Measurements from ENCODE around the gene E4F1.
"Not testable (repeated sequence)": the region's sequence is repeated elsewhere in the genome, so short reads cannot be mapped to it uniquely, and the experiment has no call there.

The E4F1 gene

DNA sequence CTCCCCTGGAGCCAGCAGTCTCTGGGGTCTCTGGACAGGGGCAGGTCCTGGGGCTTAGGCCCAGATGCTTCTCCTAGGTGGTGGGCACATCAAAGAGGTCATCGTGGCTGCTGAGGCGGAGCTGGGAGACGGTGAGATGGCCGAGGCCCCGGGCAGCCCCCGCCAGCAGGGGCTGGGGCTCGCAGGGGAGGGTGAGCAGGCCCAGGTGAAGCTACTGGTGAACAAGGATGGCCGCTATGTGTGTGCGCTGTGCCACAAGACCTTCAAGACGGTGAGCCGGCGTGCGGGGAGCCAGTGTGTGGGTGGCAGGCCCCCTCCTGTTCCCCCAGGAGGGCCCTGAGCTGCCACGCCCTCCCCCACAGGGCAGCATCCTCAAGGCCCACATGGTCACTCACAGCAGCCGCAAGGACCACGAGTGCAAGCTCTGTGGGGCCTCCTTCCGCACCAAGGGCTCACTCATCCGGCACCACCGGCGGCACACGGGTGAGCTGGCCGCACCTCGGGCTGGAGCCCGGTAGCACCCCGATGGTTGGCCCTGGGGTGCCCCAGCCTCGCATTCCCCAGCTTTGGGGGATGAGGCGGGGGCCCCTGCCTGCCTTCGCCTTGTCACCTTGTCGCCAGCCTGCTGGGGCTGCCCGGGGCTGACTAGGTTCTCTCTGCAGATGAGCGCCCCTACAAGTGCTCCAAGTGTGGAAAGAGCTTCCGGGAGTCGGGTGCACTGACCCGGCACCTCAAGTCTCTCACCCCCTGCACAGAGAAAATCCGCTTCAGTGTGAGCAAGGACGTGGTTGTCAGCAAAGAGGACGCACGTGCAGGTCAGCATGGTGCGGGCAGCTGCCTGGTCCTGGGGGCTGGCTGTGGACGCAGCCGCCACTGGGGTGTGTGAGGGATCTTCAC, 9.0 kb downstream of the E4F1 start:
- no peak for DNase-seq

DNA sequence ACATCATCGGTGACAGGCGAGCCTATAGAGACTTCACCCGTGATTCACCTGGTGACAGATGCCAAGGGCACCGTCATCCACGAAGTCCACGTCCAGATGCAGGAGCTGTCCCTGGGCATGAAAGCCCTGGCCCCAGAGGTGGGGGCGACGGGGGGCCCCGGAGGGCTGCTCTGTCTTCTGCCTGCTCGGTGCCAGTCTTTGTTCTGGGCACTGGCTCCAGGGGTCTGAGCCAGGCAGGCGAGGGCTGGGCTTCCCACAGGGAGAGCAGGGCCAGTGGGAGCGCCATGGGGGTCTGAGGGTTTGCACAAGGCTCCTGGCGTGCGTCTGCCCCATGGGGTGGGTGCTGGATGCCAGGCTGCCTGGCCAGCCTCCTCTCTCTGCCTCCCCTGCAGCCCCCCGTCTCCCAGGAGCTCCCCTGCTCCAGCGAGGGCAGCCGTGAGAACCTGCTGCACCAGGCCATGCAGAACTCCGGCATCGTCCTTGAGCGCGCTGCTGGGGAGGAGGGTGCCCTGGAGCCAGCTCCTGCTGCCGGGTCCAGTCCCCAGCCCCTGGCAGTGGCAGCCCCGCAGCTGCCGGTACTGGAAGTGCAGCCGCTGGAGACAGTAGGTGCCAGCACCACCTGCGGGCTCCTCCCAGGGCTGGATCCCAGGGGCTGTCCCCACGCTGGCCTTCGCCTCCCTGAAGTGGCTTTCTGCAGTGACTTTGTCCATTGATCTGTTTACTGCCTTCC, 9.8 kb downstream of the E4F1 start:
- no peak for DNase-seq

DNA sequence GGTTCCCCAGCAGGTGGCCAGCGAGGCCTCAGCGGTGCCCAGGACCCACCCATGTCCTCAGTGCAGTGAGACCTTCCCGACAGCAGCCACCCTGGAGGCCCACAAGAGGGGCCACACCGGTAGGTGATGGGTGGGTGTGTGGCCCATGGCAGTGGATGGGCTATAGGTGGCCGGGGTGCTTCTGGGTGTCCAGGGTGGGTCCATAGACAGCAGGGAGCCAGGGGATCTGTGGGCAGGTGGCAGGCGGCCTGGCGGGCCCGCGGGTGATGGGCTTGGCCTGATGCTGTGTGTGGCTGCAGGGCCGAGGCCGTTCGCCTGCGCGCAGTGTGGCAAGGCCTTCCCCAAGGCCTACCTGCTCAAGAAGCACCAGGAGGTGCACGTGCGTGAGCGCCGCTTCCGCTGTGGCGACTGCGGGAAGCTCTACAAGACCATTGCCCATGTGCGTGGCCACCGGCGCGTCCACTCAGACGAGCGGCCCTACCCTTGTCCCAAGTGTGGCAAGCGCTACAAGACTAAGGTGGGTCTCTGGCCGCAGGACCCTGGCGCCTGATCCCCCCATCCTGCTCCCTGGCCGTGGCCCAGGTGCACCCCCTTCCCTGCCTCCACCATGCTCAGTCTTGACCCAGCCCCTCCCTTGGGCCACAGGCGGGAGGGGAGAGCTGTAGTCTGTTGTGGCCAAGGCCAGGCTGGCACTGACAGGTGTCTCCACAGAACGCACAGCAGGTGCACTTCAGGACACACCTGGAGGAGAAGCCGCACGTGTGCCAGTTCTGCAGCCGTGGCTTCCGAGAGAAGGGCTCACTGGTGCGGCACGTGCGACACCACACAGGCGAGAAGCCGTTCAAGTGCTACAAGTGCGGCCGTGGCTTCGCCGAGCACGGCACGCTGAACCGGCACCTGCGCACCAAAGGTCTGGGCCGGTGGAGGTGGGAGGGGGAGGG, 10.8 kb downstream of the E4F1 start:
- no peak for DNase-seq

DNA sequence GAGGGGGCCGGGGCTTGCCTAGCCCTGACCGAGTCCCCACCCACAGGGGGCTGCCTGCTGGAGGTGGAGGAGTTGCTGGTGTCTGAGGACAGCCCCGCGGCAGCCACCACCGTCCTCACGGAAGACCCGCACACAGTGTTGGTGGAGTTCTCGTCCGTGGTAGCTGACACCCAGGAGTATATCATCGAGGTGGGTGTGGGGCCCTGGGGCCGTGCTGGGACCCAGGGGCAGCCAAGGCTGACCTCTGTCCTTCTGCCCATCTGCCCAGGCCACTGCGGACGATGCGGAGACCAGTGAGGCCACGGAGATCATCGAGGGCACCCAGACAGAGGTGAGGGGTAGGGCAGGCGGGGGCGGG, 11.4 kb downstream of the E4F1 start:
- DNase-seq, result no peak

DNA sequence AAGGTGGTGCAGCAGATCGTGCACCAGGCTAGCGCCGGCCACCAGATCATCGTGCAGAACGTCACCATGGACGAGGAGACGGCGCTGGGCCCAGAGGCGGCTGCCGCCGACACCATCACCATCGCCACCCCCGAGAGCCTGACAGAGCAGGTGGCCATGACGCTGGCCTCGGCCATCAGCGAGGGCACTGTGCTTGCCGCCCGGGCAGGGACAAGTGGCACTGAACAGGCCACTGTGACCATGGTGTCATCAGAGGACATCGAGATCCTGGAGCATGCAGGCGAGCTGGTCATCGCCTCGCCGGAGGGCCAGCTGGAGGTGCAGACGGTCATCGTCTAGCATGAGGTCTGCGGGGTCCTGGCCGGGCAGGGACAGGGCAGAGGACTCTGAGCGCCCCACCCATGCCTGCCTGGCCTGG, 11.9 kb downstream of the E4F1 start:
- no peak for DNase-seq

DNA sequence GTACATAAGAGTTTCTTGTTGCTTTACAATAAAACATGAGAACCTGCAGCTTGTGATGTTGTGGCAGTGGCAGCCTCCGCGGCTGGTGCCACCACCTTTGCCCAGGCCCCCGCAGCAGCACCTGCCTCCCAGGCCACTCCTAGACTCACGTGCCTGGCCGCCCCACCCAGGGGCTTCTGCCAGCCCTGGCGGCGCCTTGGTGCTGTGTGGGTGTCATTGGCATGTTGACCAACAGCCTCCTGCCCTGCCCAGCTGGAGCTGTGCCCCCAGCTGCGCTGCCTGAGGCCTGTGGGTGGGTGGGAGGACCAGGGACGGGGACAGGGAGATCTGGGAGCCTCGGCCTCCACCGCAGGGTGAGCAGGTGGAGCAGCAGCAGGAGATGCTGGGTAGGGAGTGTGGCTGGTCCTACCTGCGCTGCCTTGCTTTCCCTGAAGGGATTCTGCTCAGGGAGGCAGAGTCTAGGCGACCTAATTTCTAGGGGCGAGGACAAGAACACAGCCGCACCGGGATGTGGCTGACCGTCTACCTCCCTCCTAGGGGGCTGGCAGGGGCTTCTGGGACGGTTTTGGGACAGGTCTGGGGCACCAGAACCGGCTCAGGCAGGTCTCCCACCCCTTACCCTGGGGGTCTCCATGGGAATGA, 12.4 kb downstream of the E4F1 start:
- DNase-seq, result no peak

DNA sequence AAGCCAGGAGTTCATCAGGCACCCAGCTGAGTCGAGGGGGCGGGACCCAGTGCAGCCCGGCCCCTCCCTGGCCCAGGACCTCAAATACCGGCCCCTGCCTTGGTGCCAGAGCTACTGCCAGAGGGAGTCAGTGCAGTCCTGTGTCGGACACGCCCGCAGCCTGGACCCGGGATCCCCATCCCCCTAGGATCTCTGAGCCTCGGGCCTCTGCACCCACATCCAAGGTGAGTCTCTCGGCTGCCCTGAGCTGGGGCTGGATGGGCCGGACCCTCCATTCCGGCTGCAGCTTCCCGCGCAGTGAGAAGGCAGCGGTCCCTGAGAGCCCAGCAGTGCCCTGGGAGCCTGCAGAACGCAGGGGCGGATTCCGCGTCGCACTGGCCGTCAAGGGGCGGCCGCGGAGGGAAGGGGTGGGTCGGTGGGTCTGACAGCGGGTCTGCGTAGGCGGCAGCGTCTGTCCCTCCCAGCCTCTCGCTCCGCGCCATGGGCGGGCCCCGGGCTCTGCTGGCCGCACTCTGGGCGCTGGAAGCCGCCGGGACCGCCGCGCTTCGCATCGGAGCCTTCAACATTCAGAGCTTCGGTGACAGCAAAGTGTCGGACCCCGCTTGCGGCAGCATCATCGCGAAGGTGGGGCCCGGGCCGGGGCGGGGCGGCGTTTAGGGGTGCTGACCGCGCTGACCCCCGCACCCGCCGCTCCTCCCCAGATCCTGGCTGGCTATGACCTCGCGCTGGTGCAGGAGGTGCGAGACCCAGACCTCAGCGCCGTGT, 13.1 kb downstream of the E4F1 start, which contains the start of gene DNASE1L2:
TSS of gene DNASE1L2 (plus strand) at position 108 of the 765 bp plus-strand sequence. CDS start at position 481, 373 bp downstream.
- no peak for DNase-seq

DNA sequence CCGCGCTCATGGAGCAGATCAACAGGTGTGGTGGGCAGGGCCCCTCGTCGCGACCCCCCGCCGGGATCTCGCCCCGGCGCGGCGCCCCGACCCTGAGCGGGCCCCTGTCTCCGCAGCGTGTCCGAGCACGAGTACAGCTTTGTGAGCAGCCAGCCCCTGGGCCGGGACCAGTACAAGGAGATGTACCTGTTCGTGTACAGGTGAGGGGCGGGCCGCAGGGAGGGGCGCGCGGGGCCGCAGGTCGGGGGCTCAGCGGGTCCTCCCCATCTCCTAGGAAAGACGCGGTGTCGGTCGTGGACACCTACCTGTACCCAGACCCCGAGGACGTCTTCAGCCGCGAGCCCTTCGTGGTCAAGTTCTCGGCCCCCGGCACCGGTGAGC, 13.7 kb downstream of the E4F1 start:
- DNase-seq, result no peak

DNA sequence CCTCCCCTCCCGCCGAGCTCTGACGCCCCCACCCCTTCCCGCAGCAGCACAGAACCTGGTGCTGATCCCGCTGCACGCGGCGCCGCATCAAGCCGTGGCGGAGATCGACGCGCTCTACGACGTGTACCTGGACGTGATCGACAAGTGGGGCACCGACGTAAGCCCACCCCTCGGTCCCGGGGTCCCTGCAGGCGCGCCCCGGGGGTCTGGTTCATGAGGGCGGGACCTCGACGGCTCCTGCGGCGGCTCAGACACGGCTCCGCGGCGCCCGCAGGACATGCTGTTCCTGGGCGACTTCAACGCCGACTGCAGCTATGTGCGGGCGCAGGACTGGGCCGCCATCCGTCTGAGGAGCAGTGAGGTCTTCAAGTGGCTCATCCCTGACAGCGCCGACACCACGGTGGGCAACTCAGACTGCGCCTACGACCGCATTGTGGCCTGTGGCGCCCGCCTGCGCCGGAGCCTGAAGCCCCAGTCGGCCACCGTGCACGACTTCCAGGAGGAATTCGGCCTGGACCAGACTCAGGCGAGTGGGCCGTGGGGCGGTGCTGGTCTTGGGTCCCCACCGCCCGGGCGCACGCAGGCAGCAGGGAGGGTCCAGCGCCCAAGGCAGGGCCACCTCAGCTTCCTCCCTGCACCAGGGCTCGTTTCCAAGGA, 14.2 kb downstream of the E4F1 start:
- no peak for DNase-seq

DNA sequence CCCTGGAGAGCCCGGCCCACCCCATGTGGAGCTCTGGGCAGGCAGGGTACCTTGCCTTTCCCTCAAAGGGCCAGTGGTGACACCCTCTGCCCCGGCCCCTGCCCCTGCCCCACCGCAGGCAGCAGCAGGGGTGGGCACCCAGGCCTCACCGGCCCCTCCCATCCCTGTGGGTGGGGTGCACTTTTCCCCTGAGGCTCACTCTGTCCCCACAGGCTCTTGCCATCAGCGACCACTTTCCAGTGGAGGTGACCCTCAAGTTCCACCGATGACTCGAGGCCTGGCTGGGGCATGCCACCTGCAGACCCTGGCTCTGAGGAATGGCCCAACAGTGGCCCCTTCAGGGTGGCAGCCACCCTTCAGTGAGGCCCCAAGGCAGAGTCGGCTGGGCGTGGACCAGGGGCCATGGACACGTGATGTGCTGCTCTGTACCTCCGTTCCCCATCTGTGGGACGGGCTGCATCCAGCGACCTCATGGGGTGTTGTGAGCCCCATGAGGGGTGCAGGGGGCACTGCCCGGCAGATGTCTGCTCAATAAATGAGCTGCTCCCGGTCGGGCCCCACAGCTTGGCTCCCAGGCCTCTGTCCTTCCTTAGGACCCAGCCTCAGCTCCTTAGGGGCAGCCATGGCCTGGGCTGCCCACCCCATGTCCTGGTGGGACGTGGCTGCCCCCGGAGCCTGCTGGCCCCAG, 14.9 kb downstream of the E4F1 start:
- DNase-seq, result no peak

DNA sequence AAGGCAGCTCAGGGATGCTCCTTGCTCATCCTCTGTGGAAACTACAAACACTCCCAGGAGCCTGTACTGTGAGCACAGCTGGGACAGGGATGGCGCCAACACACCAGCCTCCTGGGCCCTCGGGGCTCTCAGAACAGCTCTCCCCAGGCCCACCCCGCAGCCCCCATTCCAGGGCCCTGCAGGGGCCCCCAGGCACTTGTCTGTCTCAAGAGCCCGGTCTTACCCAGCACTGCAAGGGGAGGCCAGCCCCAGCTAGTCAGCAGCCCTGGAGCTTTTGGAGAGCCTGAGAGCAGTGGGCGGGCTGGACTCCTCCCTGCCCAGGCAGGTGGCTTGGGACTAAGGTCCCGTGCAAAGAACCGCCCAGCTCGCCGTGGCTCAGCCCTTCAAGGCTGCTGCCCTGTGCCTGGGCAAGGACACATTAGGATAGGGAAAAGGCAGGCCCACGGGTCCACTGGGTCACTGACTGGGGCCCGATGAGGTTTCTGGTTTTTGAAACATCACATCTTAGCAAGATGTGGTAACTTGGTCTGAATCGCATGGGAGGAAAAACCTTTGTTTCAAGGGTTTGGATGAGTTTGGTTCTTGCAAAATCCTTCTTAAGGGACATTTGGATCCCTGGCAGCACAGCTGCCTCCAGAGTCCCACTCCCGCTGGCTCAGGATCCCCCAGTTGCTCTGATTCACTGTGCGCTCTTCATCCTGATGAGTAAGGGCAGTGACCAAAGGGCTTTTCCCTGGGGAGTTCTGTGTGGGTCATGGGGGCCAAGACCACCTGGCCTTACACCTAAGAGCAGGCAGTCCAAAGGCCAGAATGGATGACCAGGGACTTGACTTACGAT, 15.7 kb downstream of the E4F1 start:
- DNase-seq, result no peak

DNA sequence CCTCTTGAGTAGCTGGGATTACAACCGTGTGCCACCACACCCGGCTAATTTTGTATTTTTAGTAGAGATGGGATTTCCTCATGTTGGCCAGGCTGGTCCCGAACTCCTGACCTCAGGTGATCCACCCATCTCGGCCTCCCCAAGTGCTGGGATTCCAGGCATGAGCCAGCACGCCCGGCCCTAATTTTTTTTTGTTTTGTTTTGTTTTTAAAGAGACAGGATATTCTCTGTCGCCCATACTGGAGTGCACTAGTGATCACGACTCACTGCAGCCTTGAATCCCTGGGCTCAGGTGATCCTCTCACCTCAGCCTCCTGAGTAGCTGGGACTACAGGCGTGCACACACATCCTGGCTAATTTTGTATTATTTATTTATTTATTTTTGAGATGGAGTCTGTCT, 16.9 kb downstream of the E4F1 start:
- not testable (repeated sequence) for DNase-seq

DNA sequence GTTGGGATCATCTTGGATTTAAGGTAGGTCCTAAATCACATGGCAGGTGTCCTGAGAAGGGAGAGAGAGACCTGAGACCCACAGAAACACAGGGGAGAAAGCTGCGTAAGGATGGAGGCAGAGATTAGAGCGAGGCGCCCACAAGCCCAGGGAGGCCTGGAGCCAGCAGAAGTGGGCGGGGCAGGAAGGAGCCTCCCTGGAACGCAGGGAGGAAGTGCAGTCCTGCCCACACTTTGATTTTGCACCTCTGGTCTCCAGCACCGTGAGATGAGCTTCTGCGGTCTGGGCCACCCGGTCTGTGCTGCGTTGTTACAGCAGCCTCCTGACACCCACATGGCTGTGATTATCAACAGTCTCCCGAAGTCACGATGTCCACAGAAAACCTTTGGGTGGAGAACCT, 19.2 kb downstream of the E4F1 start:
- DNase-seq, result no peak

DNA sequence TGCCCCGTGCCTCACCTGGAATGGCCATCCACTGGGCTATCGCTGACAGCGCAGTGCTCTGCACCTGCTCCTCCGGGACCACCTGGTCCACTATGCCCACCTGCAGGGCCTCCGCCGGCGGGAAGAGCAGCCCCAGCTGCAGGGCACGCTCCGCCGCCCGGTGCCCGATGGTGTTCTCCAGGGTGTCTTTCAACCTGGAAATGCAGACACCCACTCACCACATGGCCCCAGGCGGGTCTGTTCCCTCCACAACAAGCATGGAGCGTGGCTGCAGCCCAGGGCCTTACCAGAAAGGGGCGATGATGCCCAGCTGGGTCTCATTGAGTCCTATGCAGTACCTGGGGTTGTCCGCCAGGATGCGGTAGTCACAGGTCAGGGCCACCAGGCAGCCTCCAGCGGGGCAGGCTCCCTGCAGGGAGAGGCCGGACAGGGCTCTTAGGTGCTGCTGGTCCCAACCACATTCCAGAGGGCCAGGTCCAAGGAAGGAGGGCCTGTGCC, 19.7 kb downstream of the E4F1 start:
- no peak for DNase-seq

DNA sequence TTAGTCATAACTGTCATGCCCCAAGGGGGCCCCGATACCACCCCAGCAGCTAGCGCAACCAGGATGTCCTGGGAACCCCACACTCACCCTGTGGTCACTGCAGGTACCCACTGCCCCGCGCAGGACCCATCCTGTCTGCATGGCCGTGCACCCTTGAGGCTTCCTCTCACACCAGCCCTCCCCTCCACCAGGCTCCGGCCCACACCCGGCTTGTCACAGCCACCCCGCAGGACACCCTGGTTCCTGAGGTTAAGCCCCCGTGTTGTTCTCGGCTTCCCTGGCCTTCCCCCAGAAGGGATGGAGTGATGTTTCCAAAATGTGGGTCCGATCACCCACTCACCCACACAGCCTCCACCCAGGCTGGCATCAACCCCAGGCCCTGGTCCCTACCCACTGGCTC, 20.4 kb downstream of the E4F1 start:
- no peak for DNase-seq

DNA sequence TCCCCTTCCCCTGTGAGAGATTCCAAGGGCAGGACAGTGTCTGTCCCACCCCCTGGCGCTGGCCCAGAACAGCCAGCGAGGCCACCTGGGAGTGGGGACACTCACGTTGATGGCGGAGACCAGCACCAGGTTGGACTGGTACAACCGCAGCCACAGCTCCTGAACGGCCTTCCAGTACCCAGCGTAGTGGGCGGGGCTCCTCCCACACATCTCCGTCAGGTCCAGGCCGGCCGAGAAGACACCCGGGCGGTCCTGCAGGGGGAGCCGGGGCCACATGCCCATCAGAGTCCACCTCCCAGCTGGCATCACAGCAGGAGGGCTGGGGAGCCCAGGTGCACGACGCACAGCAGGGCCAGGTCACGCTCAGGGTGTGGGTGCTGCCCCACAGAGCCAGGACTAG, 20.9 kb downstream of the E4F1 start:
- no peak for DNase-seq

DNA sequence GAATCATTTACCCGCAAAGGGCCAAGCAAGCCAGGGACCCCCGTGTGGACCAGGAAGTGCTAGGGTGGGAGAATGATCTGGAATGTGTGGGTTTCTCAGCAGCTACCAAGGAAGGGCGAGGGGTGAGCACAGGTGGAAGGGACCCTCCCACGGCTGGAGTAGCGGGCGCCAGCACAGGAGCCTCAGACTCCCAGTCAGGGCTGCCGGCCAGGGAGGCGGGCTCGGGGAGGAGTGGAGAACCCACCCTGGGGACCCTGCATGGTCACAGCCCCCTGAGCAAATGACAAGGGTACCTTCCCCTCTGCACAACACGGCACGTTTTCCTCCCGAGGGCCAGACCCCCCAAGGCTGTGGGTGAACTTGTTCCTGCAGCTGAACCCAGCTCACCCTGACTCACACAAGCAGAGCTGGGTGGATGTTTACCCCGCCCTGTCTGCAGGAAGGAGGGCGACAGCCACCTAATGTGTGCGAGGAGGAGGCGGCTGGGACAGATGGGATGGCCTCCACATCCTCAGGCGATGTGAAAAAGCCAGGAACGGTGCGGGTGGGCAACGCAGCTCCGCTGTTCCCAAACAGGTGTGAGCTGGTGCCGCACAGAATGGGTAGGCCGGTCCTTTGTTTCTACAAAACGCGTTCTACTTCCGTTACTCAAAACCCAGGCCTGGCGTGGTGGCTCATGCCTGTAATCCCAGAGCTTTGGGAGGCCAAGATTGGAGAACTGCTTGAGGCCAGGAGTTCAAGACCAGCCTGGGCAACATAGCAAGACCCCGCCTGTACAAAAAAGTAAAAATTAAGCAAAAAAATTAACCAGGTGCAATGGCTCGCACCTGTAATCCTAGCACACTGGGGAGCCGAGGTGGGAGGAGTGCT, 21.8 kb downstream of the E4F1 start:
- no peak for DNase-seq

DNA sequence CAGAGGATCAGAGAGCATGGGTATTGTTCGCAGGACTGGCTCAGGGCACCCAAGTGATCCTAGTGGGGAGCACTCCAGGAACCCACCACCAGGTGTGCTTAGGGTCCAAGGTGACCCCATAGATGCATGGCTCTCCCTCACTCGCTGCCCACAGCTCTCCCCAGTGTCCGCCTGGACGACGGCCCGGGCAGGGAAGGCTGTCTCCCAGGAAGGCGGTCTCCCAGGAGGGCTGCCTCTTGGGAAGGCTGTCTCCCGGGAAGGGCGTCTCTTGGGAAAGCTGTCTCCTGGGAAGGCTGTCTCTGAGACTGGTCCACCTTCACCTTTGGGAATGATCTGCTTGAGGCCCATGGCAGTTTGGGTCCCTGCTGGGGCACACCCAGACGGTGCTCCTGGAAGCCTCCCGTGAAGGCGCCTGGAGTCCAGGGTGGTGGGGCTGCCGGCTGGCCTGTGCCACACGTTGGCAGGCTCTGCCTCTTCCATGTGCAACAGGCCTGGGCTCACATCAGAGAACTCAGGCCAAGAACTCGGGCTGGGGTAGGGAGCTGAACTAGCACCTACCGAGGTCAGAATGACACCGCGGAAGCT, 23.0 kb downstream of the E4F1 start:
- no peak for DNase-seq

Measured in NCI-H1436 treated with DMSO at 0.1 percent for 48 hours (cell line).